B cell (primary cell): ENCODE results near the gene GYS2. TPM values are rescaled to one million over a fixed set of nuclear protein-coding genes. Genes with fewer than 3 reads are reported as not detected.

Experiments
- ATAC-seq: fragments of 200-7000 bp; cut with Tn5 transposase; one replicate; pipeline ENCODE4 v1.10.0; 2021; ENCODE audit warnings: low read depth, mild to moderate bottlenecking, moderate number of reproducible peaks, moderate library complexity
- CTCF ChIA-PET: fragments of 350-600 bp; sonication (Branson Sonifier 250); formaldehyde crosslinking; loops from one replicate; lab custom pipeline; 2021; ENCODE audit warnings: antibody characterized with exemption, inconsistent platforms; lab: Charles Lee
- POLR2A ChIA-PET: fragments of 350-600 bp; sonication (Branson Sonifier 250); formaldehyde crosslinking; loops from one replicate; lab custom pipeline; 2021; ENCODE audit warnings: antibody characterized with exemption; lab: Charles Lee
- DNase-seq: peaks from one replicate; pipeline ENCODE4 v3.0.0; 2013
- H2AFZ ChIP-seq: 2 replicates; pipeline ENCODE4 v1.6.1; 2012; ENCODE audit warnings: mild to moderate bottlenecking, low read depth, low read length; ENCODE audit not compliant: insufficient read depth, poor library complexity, severe bottlenecking
- H3K27ac ChIP-seq, 2 donors: 1 replicate in 1 of 2; 2 replicates in 1 of 2; pipeline ENCODE4 v1.5.1; 2012 to 2013; ENCODE audit warnings: low read length in 2 of 2, mild to moderate bottlenecking in 2 of 2, moderate library complexity in 1 of 2
- H3K27me3 ChIP-seq, 4 experiments: fragments of 200-600 bp in 1 of 4; sonication (generic) in 1 of 4; replicated peaks in 1 of 4; 1 replicate in 2 of 4; 2 replicates in 2 of 4; pipeline versions ENCODE4 v1.6.1 to v1.7.0; 2013 to 2016; ENCODE audit warnings: low read length in 3 of 4, mild to moderate bottlenecking in 2 of 4, mixed read lengths in 1 of 4, moderate library complexity in 1 of 4; ENCODE audit not compliant: insufficient read depth in 4 of 4, control insufficient read depth in 3 of 4; ENCODE audit errors: control extremely low read depth in 1 of 4
- H3K36me3 ChIP-seq, 2 experiments: replicated peaks in 1 of 2; 1 replicate in 1 of 2; 2 replicates in 1 of 2; pipeline versions ENCODE4 v1.6.1 to v1.7.1; 2013; ENCODE audit warnings: low read length in 1 of 2; ENCODE audit not compliant: insufficient read depth in 2 of 2, control insufficient read depth in 1 of 2; ENCODE audit errors: control extremely low read depth in 1 of 2, extremely low read depth in 1 of 2
- H3K4me1 ChIP-seq, 2 donors: fragments of 200-600 bp in 1 of 2; sonication (generic) in 1 of 2; 1 replicate in 1 of 2; 2 replicates in 1 of 2; pipeline versions ENCODE4 v1.5.1 to v1.6.1; 2013 to 2017; ENCODE audit warnings: low read length in 2 of 2; ENCODE audit not compliant: control insufficient read depth in 2 of 2, insufficient read depth in 2 of 2
- H3K4me2 ChIP-seq: replicated peaks from 2 replicates; pipeline ENCODE3; 2012; ENCODE audit warnings: mild to moderate bottlenecking, low read depth, low read length; ENCODE audit not compliant: poor library complexity, severe bottlenecking
- H3K4me3 ChIP-seq, 5 experiments: fragments of 200-600 bp in 1 of 5; sonication (generic) in 1 of 5; 1 replicate in 3 of 5; 2 replicates in 2 of 5; pipeline versions ENCODE4 v1.5.1 to v1.7.0; 2011 to 2016; ENCODE audit warnings: low read length in 4 of 5, mild to moderate bottlenecking in 4 of 5, low read depth in 2 of 5, control low read depth in 1 of 5, moderate library complexity in 1 of 5; ENCODE audit not compliant: insufficient read depth in 1 of 5; ENCODE audit errors: control extremely low read depth in 1 of 5, extremely low read depth in 1 of 5
- H3K79me2 ChIP-seq: fragments of 200-600 bp; sonication (generic); one replicate; pipeline ENCODE4 v1.6.0; 2016; ENCODE audit warnings: low read length; ENCODE audit not compliant: control insufficient read depth, insufficient read depth
- H3K9ac ChIP-seq: fragments of 200-600 bp; sonication (generic); 2 replicates; pipeline ENCODE4 v1.6.1; 2017; ENCODE audit warnings: mild to moderate bottlenecking, low read length, moderate library complexity
- H3K9me3 ChIP-seq, 3 donors: one replicate each; pipeline versions ENCODE4 v1.6.1 to v1.7.1; 2013; ENCODE audit warnings: low read length in 2 of 3; ENCODE audit not compliant: control insufficient read depth in 2 of 3, insufficient read depth in 1 of 3; ENCODE audit errors: control extremely low read depth in 1 of 3
- H4K20me1 ChIP-seq: 2 replicates; pipeline ENCODE4 v1.6.0; 2012; ENCODE audit warnings: mild to moderate bottlenecking, low read length; ENCODE audit not compliant: insufficient read depth, control insufficient read depth, poor library complexity, severe bottlenecking
- H3K27ac Mint-ChIP-seq: one replicate; pipeline ENCODE4 v1.8.0; 2021; ENCODE audit warnings: mixed read lengths
- H3K27me3 Mint-ChIP-seq: one replicate; pipeline ENCODE4 v1.8.0; 2021; ENCODE audit warnings: mixed read lengths
- H3K4me1 Mint-ChIP-seq: one replicate; pipeline ENCODE4 v1.8.0; 2021; ENCODE audit warnings: mixed read lengths
- H3K4me3 Mint-ChIP-seq: one replicate; pipeline ENCODE4 v1.8.0; 2021; ENCODE audit warnings: mixed read lengths
- H3K9me3 Mint-ChIP-seq: one replicate; pipeline ENCODE4 v1.8.0; 2022; ENCODE audit warnings: mixed read lengths; ENCODE audit not compliant: insufficient read depth
- CTCF ChIP-seq: fragments of 200-600 bp; IDR thresholded peaks from one replicate; pipeline ENCODE4 v1.8.0; 2022; ENCODE audit warnings: antibody characterized with exemption, mild to moderate bottlenecking
- EZH2 ChIP-seq: IDR thresholded peaks from 2 replicates; pipeline ENCODE4 v1.6.1; 2012; ENCODE audit warnings: borderline replicate concordance, low read depth, mild to moderate bottlenecking, moderate library complexity, low read length; ENCODE audit not compliant: insufficient read depth, poor library complexity, severe bottlenecking
- WGBS: methylation state at CpG from one replicate; pipeline ENCODE4 v1.1.5; 2013; ENCODE audit warnings: missing lambda C conversion rate; ENCODE audit not compliant: insufficient coverage; 5-methylcytosine and 5-hydroxymethylcytosine counted together
- intact Hi-C: fragments of 100-400 bp; cut with micrococcal nuclease; formaldehyde crosslinking; loops from one replicate; pipeline ENCODE4 v1.10.0; 2022
- polyA plus RNA-seq: library from polyadenylated mRNA; depleted of rRNA; stranded (reverse); fragments of >200 nt; gene quantifications from 2 replicates; pipeline ENCODE4 v1.2.3, GENCODE V29; 2012
- total RNA-seq, 2 donors: library from RNA; stranded (reverse); fragments of 120-200 nt in 1 of 2; gene quantifications; 1 replicate in 1 of 2; 2 replicates in 1 of 2; pipeline versions ENCODE4 v1.2.3 to v1.2.4, GENCODE V29; 2013 to 2022

GYS2 gene
- total and polyA plus RNA-seq, 2 donors (not counting 1 experiment from before 2014, with no cell fraction given), result not detected

DNA sequence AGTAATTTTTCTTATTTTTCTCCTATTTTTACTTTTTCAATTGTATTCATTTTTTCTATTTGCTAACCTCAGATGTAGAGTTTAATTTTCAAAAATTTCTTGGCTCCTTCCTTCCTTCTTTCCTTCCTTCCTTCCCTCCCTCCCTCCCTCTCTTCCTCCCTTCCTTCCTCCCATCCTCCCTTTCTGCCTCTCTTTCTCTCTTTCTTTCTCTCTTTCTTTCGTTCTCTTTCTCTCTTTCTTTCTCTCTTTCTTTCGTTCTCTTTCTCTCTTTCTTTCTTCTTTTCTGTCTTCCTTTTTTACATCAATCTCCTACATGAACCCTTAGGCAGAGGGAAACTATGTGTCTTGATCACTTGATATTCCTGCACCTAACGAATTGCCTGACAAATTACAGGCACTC, 12.4 kb upstream of the GYS2 start:
- ChIA-PET CTCF (no interaction called here), POLR2A (no interaction called here)
- H3K9me3 ChIP-seq, result no peaks in the 10 kb centered on the region
- Mint-ChIP-seq H3K9me3 (no peaks in the 10 kb centered on the region), H3K27ac (no peak overlapping the region), H3K27me3 (peaks cover 4% of the 10 kb centered on the region), H3K4me3 (no peak overlapping the region), H3K4me1 (peaks cover 10% of the 10 kb centered on the region)
- no peak overlapping the region for H3K4me2 ChIP-seq
- no peak overlapping the region for H3K4me3 ChIP-seq
- no peak overlapping the region for H3K9ac ChIP-seq
- no peaks in the 10 kb centered on the region for H3K36me3 ChIP-seq
- no peak for ATAC-seq
- no peak for DNase-seq
- H3K79me2 ChIP-seq, result no peaks in the 10 kb centered on the region
- H2AFZ ChIP-seq, result no peak overlapping the region
- intact Hi-C loops, result no loop called here
- no peaks in the 10 kb centered on the region for H3K27me3 ChIP-seq
- no peaks in the 10 kb centered on the region for H4K20me1 ChIP-seq
- WGBS, result no CpG with 5 or more reads among the region's 3 CpGs
- no peak for TF ChIP-seq CTCF
- TF ChIP-seq EZH2, result no peak
- no peaks in the 10 kb centered on the region for H3K4me1 ChIP-seq
- H3K27ac ChIP-seq, result no peak overlapping the region

GRCh38 chr12:21615431-21615830, 10.8 kb upstream of the GYS2 start:
- H3K4me3 ChIP-seq, result no peak overlapping the region
- H3K27ac Mint-ChIP-seq, result no peak overlapping the region
- H2AFZ ChIP-seq, result peak overlapping the region; percentile 22
- peaks cover 10% of the 10 kb centered on the region for H3K4me1 Mint-ChIP-seq
- H3K27me3 ChIP-seq, result no peaks in the 10 kb centered on the region
- ATAC-seq (no peak), DNase-seq (no peak)
- intact Hi-C loops, result no loop called here
- H3K36me3 ChIP-seq, result no peaks in the 10 kb centered on the region
- H3K4me3 Mint-ChIP-seq, result no peak overlapping the region
- no peaks in the 10 kb centered on the region for H3K9me3 Mint-ChIP-seq
- CTCF ChIA-PET, result no interaction called here
- 19% methylated on average over 1 of the region's 1 CpG for WGBS
- peaks cover 4% of the 10 kb centered on the region for H3K27me3 Mint-ChIP-seq
- TF ChIP-seq EZH2 (no peak), CTCF (no peak)
- no peak overlapping the region for H3K4me2 ChIP-seq
- no peaks in the 10 kb centered on the region for H4K20me1 ChIP-seq
- no peaks in the 10 kb centered on the region for H3K9me3 ChIP-seq
- no peak overlapping the region for H3K9ac ChIP-seq
- no peak overlapping the region for H3K27ac ChIP-seq
- POLR2A ChIA-PET, result no interaction called here
- no peaks in the 10 kb centered on the region for H3K4me1 ChIP-seq
- no peaks in the 10 kb centered on the region for H3K79me2 ChIP-seq
